ENCODE data around the gene NLGN4Y.

NLGN4Y gene
- long read RNA-seq, donor 1, result 0 reads
- long read RNA-seq, donor 2, partial matches to known transcripts, result 0 of 1 reads
- long read RNA-seq, donor 2, other reads (novel, unspliced or antisense), result 0 of 1 reads
- long read RNA-seq, donor 3, result 0 reads
- long read RNA-seq, donor 4, result 0 reads
- long read RNA-seq, donor 5, partial matches to known transcripts, result 6 of 7 reads
- long read RNA-seq, donor 5, other reads (novel, unspliced or antisense), result 0 of 7 reads
- long read RNA-seq, donor 6, result 0 reads
- long read RNA-seq, donor 7, result 0 reads
- long read RNA-seq, donor 8, result 0 reads

- DNase-seq, result peak; percentile 84
Measured at GRCh38 chrY:14524272-14525231, at the start of gene NLGN4Y. TSS of gene NLGN4Y (plus strand) at chrY:14524529. CDS start at chrY:14622120, 97,591 bp downstream.

- no peak for DNase-seq
Measured at GRCh38 chrY:14485935-14486334, 38.4 kb upstream of the NLGN4Y start.

- DNase-seq, result no peak
Measured at GRCh38 chrY:14490226-14490625, 34.1 kb upstream of the NLGN4Y start.

GRCh38 chrY:14498071-14498470 is 26.3 kb upstream of the NLGN4Y start:
- no peak for DNase-seq

GRCh38 chrY:14504592-14504991 is 19.7 kb upstream of the NLGN4Y start:
- no peak for DNase-seq

- DNase-seq, result peak; percentile 16
Measured at GRCh38 chrY:14522379-14522950, 1.9 kb upstream of the NLGN4Y start.

- peak; percentile 19 for DNase-seq
Measured at GRCh38 chrY:14523491-14524271, 648 bp upstream of the NLGN4Y start.

- peak; percentile 67 for DNase-seq
Measured at GRCh38 chrY:14525315-14525714, 986 bp downstream of the NLGN4Y start.

- DNase-seq, result no peak
Measured at GRCh38 chrY:14528361-14528760, 4.0 kb downstream of the NLGN4Y start.

- no peak for DNase-seq
Measured at GRCh38 chrY:14536703-14537102, 12.4 kb downstream of the NLGN4Y start.

- DNase-seq, result no peak
Measured at GRCh38 chrY:14543506-14543905, 19.2 kb downstream of the NLGN4Y start.

- no peak for DNase-seq
Measured at GRCh38 chrY:14581294-14581693, 57.0 kb downstream of the NLGN4Y start.

GRCh38 chrY:14586725-14587124 is 62.4 kb downstream of the NLGN4Y start:
- no peak for DNase-seq

- DNase-seq, result no peak
Measured at GRCh38 chrY:14601372-14601771, 77.0 kb downstream of the NLGN4Y start.

GRCh38 chrY:14617625-14618024 is 93.3 kb downstream of the NLGN4Y start:
- DNase-seq, result no peak

- no peak for DNase-seq
Measured at GRCh38 chrY:14618513-14618912, 94.2 kb downstream of the NLGN4Y start.

GRCh38 chrY:14628208-14628607 is 103.9 kb downstream of the NLGN4Y start:
- DNase-seq, result no peak

GRCh38 chrY:14631676-14632075 is 107.3 kb downstream of the NLGN4Y start:
- no peak for DNase-seq

GRCh38 chrY:14633718-14634117 is 109.4 kb downstream of the NLGN4Y start:
- no peak for DNase-seq

- no peak for DNase-seq
Measured at GRCh38 chrY:14634954-14635353, 110.6 kb downstream of the NLGN4Y start.

GRCh38 chrY:14637551-14637950 is 113.2 kb downstream of the NLGN4Y start:
- DNase-seq, result no peak

- no peak for DNase-seq
Measured at GRCh38 chrY:14641853-14642252, 117.5 kb downstream of the NLGN4Y start.

Data from right kidney (tissue), 9 donors.